HG02571 (cell line): Measurements from ENCODE around the gene ACOT7.
A peak's percentile ranks its signal among the peaks of the same experiment; 100 is the strongest.
"Not testable (repeated sequence)": the region's sequence is repeated elsewhere in the genome, so short reads cannot be mapped to it uniquely, and the experiment has no call there.

Experiments
- ATAC-seq: cut with Tn5 transposase; IDR thresholded peaks from one replicate; pipeline ENCODE4 v1.9.1; 2021; ENCODE audit warnings: mild to moderate bottlenecking, moderate library complexity; ENCODE audit not compliant: unreplicated experiment

Gene ACOT7

GRCh38 chr1:6393400-6394187 is at the start of gene ACOT7:
ACOT7 (minus strand) TSS chr1:6393767; CDS start chr1:6393399, 368 bp downstream.
- peak; percentile 75 for ATAC-seq

DNA sequence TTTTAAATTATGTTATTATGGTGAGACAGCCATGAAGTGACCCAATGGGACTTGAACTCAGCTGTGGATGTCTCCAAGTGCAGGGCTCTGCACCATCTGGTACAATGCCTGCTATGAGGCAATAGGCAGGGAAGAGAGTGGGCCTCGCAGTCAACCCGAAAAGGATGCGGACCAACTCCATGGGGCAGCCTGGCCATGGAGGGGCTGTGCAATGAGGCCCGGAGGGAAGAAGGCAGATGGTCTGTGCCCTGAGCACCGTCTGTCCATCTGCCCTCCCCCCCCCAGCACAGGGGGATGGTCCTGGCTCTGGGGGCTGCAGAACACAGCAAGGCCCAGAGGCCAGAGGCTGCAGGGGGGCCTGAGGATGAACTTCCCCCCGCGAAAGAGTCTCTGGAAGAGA is 48.0 kb upstream of the ACOT7 start:
- no peak for ATAC-seq

- no peak for ATAC-seq
Observed at GRCh38 chr1:6440198-6441126, 46.9 kb upstream of the ACOT7 start.

DNA sequence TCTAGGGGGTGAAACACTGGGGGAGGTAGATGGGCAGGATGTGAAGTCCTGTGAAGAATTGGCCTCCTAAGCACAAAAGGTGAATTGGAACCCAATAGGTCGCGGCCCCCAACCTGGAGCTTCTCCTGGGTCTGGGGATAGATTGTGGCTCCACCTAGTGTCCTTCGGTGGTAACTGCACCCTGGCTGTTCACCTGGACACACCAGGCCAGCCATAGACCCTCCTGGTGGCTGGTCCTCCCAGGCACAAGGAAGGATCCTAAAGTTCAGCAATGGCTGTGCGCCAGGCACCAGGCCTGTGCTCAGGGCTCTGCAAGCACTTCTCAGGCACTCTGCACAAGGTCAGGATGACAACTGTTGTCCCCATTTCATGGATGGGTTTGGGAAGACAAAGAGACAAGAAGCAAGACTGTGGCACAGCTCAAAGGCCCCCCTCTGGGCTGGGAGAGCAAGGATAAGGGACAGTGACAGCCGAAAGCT is 44.5 kb upstream of the ACOT7 start:
- no peak for ATAC-seq

GRCh38 chr1:6437012-6437700 is 43.6 kb upstream of the ACOT7 start:
- ATAC-seq, result not testable (repeated sequence)

DNA sequence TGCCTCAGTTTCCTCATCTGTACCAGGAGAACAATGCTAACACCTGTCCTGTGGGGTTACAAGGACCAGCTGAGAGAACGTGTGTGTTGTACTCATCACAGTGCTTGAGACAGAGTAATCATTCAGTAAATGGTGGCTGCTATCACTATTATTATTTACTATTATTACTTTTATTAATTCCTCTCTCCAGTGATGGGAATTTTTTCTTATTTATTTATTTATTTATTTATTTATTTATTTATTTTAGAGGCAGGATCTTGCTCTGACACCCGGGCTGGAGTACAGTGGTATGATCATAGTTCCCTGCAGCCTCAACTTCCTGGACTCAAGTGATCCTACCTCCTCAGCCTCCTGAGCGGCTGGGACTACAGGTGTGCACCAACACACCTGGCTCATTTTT is 42.7 kb upstream of the ACOT7 start:
- ATAC-seq, result not testable (repeated sequence)

GRCh38 chr1:6435547-6435946 is 42.0 kb upstream of the ACOT7 start:
- no peak for ATAC-seq

DNA sequence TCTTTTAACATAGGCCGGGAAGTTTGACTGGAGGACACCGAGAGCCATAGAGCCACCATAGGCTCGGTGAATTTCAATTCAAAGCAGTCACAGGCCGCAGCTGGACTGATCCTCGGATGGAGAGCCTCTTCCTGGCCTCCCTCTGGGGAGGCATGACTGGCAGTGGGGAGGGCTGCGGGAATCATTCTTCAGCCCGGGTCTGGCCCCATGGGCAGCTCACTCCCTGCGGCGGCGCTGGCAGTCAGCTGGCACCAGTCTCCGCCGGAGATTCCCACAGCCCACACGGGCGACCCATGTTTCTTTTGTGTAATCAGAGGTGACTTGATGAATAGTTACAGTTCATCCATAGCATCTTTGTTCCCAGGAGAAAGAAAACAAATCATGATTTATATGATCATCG is 41.6 kb upstream of the ACOT7 start:
- no peak for ATAC-seq

GRCh38 chr1:6434186-6434585 is 40.6 kb upstream of the ACOT7 start:
- ATAC-seq, result no peak

DNA sequence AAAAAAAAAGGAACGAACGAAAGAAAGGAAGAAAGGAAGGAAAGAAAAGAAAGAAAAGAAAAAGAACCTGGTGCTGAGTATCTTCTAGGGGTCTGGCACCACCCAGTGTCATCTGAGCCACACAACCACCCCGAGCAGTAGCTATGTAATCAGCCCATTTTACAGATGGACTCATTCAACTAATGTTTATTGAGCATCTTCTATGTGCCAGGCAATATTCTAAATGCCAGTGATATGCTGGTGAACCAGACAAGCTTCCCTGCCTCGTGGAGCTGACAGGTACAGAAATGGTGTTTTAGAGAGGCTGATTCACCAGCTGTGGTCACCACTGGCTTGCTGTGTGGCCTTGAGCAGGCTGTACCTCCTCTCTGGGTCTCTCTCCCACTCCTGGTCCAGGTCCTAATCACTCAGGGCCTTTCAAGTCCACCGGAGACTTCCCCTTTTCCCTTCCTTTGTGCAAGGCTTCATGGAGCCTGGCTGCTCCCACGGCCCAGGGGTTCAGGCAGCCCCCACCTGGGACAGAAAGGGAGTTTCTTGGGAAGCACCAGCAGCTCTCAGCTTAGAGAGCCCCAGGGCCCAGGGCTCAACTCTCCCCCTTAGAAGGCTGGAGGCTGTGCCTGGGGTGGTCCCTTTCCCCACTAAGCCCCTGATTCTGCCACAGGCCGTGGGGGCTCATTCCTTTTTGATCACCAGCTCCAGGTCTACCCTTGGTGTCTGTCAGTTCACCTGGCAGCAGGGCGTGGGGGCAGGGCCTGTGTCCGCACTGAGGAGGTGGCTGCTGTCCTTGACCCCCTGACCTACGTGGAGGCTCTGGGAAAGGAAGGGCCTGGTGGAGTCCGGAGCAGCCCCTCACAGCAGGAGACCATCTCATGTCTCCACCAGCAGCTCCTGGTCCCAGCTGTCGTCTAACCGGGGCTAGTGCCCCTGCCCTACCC is 38.3 kb upstream of the ACOT7 start:
- not testable (repeated sequence) for ATAC-seq

DNA sequence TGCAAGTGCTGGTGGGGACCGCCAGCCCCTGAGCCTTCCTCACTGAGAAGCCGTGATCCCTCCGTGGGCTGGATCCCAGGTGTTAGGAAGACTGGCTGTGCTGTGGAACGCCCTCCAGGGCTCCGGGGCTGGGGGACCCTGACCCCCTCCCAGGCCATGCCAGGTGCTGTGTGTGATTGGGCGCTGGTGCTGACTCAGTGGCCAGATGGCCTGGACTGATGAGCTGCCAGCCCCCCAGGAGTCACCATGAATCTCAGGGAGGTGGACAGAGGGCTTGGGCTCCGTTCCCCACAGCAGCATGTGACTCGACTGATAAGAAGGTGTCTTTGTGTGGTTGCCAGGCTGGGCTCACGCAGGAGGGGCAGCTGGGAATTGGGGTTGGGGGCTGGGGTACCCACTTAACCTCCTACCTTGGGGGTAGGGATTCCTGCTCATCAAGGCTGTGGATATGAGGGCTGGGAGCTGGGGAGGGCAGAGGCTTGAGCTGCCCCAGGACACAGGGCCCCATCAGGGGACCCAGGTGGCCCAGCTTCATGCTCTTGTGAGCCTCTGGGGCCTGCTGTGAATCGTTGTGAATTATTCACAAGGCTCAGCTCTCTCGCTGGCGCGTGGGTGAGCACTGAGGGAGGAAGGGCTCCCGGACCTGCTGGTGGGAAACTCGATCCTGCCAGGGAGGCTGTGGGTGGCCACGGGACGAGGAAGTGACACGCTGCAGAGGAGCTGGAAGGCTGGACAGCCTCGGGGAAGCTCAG is 36.3 kb upstream of the ACOT7 start:
- ATAC-seq, result not testable (repeated sequence)

DNA sequence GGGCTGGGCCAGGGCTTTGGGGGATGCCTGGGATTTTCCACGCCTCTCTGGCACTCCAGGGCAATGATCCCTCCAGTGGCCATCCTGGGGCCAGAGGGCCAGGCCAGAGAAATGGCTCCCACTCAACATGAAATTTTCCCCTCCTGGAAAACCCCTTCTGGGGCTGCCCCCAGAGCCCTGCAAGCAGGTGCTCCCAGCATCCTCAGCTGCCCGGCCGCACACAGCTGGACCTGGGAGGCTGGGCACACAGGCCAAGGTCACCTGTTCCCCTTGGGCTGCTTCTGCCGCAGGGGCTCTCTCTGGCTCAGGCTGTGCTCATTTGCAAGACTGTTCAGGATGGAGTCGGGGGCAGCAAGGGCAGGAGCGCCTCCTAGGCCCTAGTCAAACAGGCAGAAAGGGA is 34.9 kb upstream of the ACOT7 start:
- not testable (repeated sequence) for ATAC-seq

- no peak for ATAC-seq
Observed at GRCh38 chr1:6427441-6428390, 34.1 kb upstream of the ACOT7 start.

- ATAC-seq, result no peak
Observed at GRCh38 chr1:6426972-6427350, 33.4 kb upstream of the ACOT7 start.

DNA sequence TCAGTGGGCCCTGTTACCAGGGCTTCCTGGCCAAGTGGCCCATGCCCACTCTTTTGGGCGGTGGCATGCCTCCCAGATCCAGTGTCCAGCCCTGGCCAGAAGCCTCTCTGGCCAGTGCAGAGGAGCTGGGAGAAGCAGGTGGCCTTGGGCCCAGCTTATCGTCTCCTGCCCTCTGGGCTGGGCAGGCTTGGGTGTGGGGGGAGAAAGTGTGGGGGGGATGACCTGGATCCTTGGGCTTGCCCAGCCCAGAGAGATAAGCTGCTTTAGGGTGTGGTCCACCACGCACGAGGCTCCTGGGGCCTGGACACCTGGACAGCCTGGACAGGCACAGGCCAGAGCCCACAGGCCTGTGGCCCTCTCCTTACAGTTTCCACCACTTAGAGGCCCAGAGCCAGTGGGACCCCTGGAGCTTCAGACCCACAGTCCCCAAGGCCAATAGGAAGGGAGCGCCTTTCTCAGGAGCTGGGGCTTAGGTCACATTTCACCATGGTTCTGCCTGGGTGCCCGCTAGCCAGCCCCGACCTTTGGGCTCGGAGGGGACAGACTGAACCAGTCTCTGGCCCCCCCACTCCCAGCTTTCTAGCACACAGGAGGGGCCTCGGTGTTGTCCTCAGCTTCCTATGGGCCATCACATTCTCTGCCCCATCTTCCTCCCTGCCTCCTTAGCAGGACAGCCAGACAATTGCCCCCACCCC is 32.9 kb upstream of the ACOT7 start:
- no peak for ATAC-seq

DNA sequence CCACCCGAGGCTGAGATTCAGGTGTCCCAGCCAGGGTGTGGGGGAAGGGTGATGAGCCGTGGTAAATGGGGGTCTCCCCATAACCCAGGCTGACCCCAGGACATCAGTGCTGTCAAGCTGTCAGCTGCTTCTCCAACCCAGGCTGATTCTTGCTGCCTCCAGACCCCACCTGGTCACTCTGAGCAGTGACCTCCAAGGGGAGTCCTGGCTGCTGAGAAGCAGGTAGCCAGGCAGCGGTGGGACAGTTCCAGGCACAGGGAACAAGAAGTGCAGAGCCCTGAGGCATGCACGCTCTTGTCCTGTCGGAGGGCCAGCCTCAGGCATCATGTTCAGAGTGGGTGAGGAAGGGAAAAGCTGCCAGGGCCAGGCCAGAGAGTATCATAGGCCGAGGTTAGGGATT is 32.1 kb upstream of the ACOT7 start:
- ATAC-seq, result no peak
